H7 (cell line): ENCODE measurements around the gene CBFA2T3. TPM values are rescaled to one million over a fixed set of nuclear protein-coding genes. Genes with fewer than 3 reads are reported as not detected.

ENCODE experiments used
- DNase-seq: peaks from one replicate; pipeline ENCODE4 v3.0.0; 2012
- H3K27me3 ChIP-seq: 2 replicates; pipeline ENCODE4 v1.6.0; 2011; ENCODE audit warnings: mild to moderate bottlenecking, low read length; ENCODE audit not compliant: control insufficient read depth, insufficient read depth
- H3K36me3 ChIP-seq: replicated peaks from 2 replicates; pipeline ENCODE4 v1.5.1; 2011; ENCODE audit warnings: low read length; ENCODE audit not compliant: control insufficient read depth, insufficient read depth
- H3K4me3 ChIP-seq: 2 replicates; pipeline ENCODE4 v1.5.1; 2011; ENCODE audit warnings: low read depth, mild to moderate bottlenecking, control low read depth, low read length, moderate library complexity; ENCODE audit not compliant: insufficient read depth
- total RNA-seq: library from RNA; depleted of rRNA; stranded (reverse); fragments of >200 nt; shearing (Covaris generic); gene quantifications from 2 replicates; pipeline ENCODE4 v1.2.3, GENCODE V29; 2014; rRNA removed

The CBFA2T3 gene
- total RNA-seq, 1 experiment from 2014 or later, result 0.35 TPM

GRCh38 chr16:88833086-88833485, 143.9 kb downstream of the CBFA2T3 start:
- Histone ChIP-seq H3K27me3 (no peaks in the 10 kb centered on the region), H3K4me3 (no peak overlapping the region), H3K36me3 (no peaks in the 10 kb centered on the region)
- no peak for DNase-seq

GRCh38 chr16:88831838-88832237, 145.2 kb downstream of the CBFA2T3 start:
- H3K27me3 ChIP-seq, result no peaks in the 10 kb centered on the region
- no peaks in the 10 kb centered on the region for H3K36me3 ChIP-seq
- H3K4me3 ChIP-seq, result no peak overlapping the region
- DNase-seq, result peak; percentile 82

- DNase-seq, result no peak
- Histone ChIP-seq H3K36me3 (no peaks in the 10 kb centered on the region), H3K27me3 (no peaks in the 10 kb centered on the region), H3K4me3 (no peak overlapping the region)
Measured at GRCh38 chr16:88830783-88831182, 146.2 kb downstream of the CBFA2T3 start.

GRCh38 chr16:88830258-88830657, 146.7 kb downstream of the CBFA2T3 start:
- H3K4me3 ChIP-seq, result no peak overlapping the region
- DNase-seq, result no peak
- H3K27me3 ChIP-seq, result no peaks in the 10 kb centered on the region
- no peaks in the 10 kb centered on the region for H3K36me3 ChIP-seq

GRCh38 chr16:88828711-88829110, 148.3 kb downstream of the CBFA2T3 start:
- no peak for DNase-seq
- Histone ChIP-seq H3K4me3 (no peak overlapping the region), H3K36me3 (no peaks in the 10 kb centered on the region), H3K27me3 (no peaks in the 10 kb centered on the region)

- Histone ChIP-seq H3K4me3 (no peak overlapping the region), H3K36me3 (no peaks in the 10 kb centered on the region), H3K27me3 (no peaks in the 10 kb centered on the region)
- no peak for DNase-seq
Measured at GRCh38 chr16:88827727-88828126, 149.3 kb downstream of the CBFA2T3 start.

GRCh38 chr16:88826070-88826840, 150.8 kb downstream of the CBFA2T3 start:
- Histone ChIP-seq H3K36me3 (no peaks in the 10 kb centered on the region), H3K4me3 (no peak overlapping the region), H3K27me3 (no peaks in the 10 kb centered on the region)
- no peak for DNase-seq

GRCh38 chr16:88825146-88825545, 151.9 kb downstream of the CBFA2T3 start:
- Histone ChIP-seq H3K4me3 (no peak overlapping the region), H3K36me3 (no peaks in the 10 kb centered on the region), H3K27me3 (no peaks in the 10 kb centered on the region)
- no peak for DNase-seq

Other genes with a start within 250 kb of the CBFA2T3 start
- 60.0 and 86.8 TPM in 2 replicates for gene PIEZO1, start 192.0 kb downstream of the CBFA2T3 start, total RNA-seq
- 120 and 176 TPM in 2 replicates for gene CDT1, start 173.4 kb downstream of the CBFA2T3 start, total RNA-seq
- gene APRT, start 165.3 kb downstream of the CBFA2T3 start, total RNA-seq, result 526 and 633 TPM in 2 replicates
- 6.7 and 17.1 TPM in 2 replicates for gene GALNS, start 120.3 kb downstream of the CBFA2T3 start, total RNA-seq
- 56.2 and 56.6 TPM in 2 replicates for gene TRAPPC2L, start 120.1 kb downstream of the CBFA2T3 start, total RNA-seq
- gene PABPN1L, start 110.5 kb downstream of the CBFA2T3 start, total RNA-seq, result not detected in 2 replicates
- 20.2 and 24.0 TPM in 2 replicates for gene ACSF3, start 116.6 kb upstream of the CBFA2T3 start, total RNA-seq
- 0.07 and 0.10 TPM in 2 replicates for gene CDH15, start 194.5 kb upstream of the CBFA2T3 start, total RNA-seq
- gene SLC22A31, start 223.3 kb upstream of the CBFA2T3 start, total RNA-seq, result 0.81 and 1.9 TPM in 2 replicates
- 10.1 and 12.3 TPM in 2 replicates for gene ZNF778, start 240.5 kb upstream of the CBFA2T3 start, total RNA-seq